HG03460 (cell line): ENCODE measurements around the gene UBR1.

Experiments
- ATAC-seq: cut with Tn5 transposase; IDR thresholded peaks from one replicate; pipeline ENCODE4 v1.9.1; 2021; ENCODE audit not compliant: unreplicated experiment

Gene UBR1

DNA sequence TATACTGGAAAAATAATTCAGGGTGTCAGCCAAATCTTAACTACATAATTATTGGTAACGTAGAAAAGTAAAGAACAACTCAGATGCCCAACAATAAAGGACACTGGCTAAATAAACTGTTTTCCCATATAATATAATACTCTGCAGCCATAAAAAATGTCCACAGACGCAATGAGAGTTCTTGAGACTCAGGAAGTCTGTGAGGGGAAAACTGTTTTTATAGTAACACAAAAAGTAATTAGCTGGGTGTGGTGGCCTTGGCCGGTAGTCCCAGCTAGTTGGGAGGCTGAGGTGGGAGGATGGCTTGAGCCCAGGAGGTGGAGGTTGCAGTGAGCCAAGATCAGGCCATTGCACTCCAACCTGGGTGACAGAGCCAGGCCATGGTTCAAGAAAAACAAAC lies 5.5 kb upstream of the UBR1 start:
- ATAC-seq, result no peak

DNA sequence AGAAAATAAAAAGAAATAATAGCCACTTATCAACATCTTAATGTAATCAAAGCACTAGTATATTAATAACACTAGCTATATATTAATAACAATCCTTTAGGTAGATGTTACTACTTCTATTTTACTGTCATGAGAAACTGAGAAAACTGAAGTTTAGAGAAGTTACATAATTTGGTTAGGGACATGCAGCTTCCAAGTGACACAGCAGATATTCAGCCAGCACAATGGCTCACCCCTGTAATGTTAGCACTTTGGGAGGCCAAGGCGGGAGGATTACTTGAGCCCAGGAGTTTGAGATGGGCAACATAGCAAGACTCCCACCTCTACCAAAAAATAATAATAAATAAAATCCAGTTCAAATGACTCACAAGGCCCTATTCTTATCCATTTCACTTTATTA lies 1.9 kb upstream of the UBR1 start:
- no peak for ATAC-seq

DNA sequence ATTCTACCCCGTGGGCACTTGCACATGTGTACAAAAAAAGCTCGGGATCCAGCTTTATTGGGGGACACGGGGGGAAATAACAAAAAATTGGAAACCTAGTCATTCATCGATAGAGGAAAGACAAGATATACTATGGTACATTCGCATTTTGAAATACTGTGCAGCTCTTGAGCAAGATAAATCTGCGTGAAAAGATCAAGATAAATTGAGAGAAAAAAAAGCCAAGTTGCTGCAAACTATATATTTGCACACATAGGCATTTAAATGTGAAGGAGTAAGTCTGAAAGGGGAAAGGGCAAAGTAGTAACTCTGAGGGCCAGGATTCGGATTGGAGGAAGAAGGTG lies 620 bp upstream of the UBR1 start:
- no peak for ATAC-seq

DNA sequence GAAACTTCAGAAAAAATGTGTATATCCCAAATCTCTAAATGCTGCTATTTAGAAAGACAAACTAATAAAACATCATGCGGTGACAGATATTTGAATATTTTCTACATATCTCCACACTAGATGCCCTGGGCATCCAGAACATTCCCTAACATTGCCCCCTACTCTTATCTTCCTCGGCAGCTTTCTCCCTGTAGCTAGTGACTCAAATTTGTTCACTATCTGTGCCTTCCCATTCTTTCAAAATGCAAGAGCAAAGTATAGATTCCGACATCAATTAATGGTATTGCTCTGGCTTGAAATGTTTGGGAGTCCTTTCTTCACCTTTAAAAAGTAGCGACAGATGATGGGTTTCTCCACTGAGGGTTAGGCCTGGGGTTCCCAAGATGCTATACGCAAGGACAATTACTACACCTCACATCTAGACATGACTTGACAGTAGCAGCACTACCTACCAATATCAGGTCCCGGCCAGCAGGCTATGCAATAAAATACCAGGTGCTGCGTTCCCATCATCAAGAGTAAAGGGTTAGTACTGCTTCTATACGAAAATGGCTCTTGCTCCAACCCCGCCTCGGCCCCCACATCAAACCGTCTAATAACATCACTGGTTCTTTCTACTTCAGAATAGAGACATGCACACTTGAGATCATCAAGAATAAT lies 631 bp downstream of the UBR1 start:
- peak; percentile 11 for ATAC-seq

DNA sequence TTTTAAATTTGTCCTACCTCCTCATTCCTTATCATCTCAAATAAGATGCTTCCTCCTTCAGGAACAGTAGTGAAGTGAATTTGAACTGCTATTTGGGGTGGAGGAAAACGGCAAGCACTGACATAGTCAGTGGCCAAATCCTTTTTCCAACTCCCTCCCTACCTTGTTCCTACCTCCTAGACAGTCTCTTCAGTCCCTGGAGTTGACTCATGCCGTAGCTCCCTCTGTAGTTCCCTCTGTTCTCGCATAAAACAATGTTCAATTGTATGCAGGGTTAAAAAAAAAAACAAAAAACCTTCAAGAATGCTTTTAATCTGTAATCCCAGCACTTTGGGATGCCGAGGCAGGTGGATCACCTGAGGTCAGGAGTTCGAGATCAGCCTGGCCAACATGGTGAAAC lies 1.4 kb downstream of the UBR1 start:
- ATAC-seq, result no peak

DNA sequence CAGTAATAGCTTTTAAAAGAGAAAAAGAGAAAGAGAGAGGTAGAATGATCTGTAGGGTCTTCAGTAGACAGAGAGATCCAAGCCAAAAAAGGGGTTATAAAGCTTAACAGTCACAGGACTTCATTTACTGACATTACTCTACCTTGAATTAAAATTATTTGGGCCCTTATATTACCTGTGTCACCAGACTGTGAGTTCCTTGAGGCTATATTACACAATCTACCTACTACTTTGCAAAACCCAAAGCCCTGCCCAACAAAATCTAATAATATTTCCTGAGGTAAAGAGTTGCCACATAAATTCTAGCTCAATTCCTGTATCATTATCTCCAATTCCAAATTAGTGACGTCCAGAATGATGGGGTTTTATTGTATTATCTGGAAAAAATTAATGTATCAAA lies 1.9 kb downstream of the UBR1 start:
- ATAC-seq, result no peak

DNA sequence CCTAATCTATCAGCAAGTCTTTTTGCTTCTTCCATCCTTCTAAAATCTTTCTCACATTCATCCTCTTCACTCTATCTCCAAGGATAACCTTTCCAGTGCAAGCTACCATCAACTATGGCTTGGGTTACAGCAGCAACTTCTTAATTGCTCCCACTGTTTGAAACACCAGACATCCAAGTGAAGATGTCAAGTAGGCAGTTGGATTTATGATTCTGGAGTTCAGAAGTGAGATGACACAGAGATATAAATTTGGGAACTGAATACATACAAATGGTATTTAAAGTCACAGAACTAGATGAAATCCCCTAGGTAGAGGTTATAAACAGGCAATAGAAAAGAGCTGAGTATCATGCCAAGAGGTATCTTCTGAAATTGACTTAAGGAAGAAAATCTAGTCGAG lies 3.7 kb downstream of the UBR1 start:
- ATAC-seq, result no peak

DNA sequence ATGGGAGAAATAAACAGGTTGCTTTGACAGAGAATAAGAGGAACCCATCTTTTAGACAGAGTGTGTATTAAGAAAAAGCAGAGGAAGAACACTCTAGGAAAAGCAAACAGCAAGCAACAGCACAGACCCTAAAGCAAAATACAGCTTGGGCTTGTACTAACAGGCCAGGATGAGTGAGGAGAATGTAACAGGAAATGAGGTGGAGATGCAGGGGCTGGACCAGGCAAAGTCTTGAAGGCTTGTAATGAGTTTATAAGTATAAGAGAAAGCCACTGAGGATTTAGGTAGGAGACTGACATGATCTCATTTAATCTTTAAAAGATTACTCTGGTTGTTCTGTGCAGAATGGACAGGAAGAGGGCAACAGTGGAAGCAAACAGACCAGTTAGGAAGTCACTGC lies 4.9 kb downstream of the UBR1 start:
- no peak for ATAC-seq

DNA sequence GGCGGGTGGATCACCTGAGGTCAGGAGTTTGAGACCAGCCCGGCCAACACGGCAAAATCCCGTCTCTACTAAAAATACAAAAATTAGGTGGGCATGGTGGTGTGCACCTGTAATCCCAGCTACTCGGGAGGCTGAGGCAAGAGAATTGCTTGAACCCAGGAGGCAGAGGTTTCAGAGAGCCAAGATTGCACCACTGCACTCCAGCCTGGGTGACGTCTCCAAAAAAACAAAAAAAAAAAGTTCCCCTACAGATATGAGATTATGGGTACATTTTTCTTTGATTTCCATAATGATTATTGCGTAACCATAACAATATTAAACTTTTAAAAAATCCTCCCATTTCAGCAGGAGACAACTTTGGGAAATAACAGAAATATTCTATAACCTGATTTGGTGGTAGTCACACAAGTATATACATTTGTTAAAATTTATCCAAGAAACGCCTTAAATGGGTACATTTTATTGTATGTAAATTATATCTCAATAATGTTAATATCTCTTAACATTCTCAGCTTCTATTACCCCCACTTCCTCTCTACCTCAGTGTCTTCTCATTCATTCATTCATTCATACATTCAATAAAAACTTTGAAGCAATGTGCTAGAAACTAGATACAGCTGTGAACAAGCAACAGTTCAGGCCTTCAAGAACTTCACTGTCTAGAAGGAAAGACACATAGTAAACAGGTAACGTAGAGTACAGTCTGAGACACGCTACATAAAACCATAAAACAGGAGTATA lies 6.6 kb downstream of the UBR1 start:
- ATAC-seq, result no peak

DNA sequence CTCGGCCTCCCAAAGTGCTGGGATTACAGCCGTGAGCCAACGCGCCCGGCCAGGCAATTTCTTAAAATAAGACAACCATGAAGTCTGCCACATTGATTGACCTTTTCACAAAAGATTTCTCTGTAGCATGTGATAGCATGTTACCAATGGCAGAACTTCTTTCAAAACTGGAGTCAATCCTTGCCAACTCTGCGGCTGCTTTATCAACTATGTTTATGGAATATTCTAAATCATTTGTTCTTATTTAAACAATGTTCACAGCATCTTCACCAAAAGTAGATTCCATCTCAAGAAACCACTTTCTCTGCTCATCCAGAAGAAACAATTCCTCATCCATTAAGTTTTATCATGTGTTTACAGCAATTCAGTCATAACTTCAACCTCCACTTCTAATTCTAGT lies 9.4 kb downstream of the UBR1 start:
- no peak for ATAC-seq

DNA sequence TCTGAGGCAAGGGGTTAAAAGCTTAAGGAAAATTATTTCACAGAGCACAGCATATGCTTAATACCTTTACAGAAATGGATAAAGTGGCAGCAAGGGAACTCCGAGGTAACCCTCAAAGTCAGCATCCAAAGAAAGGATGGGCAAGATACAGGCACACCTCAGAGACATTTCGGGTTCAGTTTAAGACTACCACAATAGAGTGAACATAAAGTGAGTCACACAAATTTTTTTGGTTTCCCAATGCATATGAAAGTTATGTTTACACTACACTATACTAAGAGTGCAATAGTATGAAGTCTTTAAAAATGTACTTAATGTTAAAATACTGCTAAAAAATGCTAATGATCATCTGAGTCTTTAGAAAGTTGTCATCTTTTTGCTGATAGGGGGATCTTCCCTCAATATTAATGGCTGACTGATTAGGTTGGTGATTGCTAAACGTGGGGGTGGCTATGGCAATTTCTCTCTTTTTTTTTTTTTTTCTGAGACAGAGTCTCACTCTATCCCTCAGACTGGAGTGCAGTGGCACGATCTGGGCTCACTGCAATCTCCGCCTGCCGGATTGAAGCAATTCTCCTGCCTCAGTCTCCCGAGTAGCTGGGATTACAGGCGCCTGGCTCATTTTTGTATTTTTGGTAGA lies 10.0 kb downstream of the UBR1 start:
- ATAC-seq, result no peak

DNA sequence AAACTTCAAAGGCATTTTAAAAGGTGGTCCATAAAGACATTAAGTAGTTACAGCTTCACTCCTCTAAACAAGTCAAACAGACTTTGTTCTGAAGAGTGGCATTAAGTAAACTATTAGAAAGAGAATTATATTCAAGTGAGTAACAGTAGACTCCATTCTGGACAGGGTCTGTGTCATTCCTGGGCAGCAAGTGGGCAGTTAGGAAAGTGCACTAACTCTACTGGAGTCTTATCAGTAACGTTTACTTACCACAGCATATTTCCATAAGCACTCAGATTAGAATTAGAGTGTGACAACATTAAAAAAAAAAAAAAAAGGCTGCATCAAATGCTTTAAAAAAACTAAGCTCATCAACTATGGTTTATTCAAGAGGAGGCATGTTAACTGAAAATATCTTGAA lies 10.6 kb downstream of the UBR1 start:
- no peak for ATAC-seq

DNA sequence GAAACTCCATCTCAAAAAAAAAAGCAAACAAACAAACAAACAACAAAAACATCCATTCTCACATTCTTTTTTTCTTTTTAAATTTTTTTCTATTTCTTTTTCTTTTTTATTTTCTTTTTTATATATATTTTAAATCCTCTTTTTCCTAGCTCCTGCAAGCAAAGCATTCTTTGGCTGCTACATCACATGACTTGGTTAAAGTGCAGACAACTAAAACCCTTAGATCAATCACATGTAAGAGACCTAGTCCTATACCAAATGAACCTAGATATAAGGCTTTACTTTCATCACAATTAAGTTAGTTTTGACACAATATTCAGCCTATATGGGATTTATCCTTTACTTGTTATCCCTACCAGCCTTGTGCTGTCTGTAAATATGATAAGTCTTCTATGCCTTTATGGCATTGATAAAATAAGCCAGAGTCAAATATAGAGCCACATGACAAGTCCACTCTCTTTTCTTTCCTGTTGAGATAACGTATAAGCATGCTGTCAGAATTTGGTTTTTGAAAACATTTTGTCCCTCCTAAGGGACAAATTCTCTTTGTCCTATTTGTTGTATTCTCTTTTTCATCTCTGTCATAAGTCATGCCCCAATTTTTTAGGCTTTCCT lies 11.3 kb downstream of the UBR1 start:
- ATAC-seq, result no peak

DNA sequence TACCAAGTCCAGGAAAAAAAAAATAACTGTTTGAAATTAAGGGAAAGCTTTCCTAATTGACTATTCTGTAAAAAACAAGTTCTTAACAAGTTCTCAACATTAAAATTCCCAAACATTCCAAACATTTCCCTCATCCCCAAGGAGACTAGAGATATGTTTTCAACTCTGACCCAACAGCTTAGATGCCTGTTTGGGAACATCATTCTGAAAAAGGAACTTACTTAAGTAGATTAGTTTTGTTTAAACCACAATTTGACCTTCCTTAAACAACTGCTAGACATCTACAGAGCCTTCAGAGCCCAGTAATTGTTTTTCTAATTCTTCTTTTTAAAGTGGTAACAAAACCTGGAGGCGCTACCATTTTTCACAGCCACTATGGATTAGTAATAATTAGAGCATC lies 12.8 kb downstream of the UBR1 start:
- ATAC-seq, result no peak

DNA sequence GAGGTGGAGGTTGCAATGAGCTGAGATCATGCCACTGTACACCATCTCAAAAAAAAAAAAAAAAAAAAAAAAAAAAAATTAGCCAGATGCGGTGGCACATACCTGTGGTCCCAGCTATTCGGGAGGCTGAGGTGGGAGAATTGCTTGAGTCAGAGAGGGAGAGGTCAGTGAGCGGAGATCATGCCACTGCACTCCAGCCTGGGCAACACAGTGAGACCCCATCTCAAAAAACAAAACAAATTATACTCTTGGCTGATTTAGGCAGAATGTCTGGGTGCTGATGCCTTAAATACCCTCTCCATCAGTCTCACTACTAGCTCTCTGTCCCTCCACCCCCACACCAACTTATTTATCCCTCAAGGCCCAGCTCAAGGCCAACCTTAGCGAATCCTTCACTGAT lies 14.0 kb downstream of the UBR1 start:
- ATAC-seq, result no peak

DNA sequence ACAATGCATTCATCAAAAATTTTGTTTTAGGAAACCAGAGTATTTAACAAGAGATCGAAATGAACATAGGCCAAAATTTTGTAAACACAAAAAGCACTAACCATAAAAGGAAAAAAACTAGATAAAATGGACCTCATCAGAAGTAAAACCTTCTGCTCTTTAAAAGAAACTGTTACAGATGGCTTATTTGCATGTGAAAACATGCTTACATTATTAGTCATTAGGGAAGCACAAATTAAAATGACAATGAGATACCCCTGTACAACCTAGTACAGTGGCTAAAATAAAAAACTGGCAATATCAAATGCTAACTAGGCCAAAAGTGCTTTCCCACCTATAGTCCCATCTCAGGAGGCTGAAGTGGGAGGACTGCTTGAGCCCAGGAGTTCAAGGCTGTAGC lies 19.3 kb downstream of the UBR1 start:
- no peak for ATAC-seq

DNA sequence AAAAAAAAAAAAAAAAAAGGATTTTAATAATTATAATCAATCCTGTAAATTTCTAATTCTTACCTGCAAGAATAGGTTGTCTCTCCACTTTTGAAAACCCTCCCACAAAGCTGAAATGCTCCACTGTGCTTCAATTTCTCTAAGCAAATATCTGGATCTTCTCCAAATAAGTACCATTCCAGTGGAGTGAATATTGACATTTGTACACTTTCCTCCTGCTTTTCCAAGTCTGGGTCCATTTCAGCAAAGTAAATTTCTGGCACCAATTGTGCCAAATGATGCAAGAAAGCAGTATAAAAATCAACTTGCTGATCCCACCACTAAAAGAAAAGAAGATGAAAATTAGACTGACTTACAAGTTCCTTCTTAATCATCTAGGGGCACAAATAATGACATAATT lies 19.9 kb downstream of the UBR1 start:
- no peak for ATAC-seq

DNA sequence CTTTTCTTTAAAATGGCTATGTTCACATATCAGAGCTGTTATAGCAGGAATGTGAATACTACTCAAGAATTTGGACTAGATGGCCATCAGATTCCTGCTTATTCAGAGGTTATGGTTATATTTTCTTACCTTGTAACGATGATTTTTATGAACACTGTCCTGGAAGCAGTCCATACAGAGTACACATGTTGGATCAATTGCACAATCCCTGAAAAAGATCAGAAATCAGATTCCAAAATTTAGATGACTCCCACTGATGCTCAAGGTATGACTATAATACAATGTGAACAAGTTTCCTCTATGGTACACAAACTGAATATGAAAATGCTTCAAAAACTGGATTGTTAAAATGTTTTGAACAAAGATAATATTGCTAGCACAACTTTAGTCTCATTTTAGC lies 23.3 kb downstream of the UBR1 start:
- ATAC-seq, result no peak

DNA sequence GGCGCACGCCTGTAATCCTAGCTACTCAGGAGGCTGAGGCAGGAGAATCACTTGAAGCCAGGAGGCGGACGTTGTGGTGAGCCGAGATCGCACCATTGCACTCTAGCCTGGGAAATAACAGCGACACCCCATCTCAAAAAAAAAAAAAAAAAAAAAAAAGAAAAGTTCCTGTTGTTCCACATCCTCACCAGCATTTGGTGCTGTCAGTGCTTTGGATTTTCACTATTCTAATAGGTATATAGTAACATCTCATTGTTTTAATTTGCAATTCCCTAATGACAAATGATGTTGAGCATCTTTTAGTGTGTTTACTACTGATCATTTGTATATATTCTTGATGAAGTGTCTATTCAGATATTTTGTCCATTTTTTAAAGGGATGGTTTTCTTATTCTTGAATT lies 24.6 kb downstream of the UBR1 start:
- no peak for ATAC-seq

DNA sequence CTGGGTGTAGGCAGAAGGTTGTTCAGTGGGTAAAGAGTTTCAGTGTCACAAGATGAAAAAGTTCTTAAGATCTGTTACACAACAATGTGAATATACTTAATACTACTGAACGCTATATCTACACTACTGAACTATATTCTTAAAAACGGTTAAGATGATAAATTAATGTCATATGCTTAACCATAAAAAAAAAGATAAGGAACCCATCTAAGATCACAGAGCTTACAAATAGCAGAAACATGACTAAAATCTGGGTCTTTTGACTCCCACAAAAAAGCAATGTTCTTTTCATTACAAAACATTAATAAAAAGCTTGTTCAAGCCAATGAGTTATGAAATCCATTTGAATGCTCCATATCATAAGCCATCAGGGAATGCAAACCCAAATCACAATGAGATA lies 34.4 kb downstream of the UBR1 start:
- no peak for ATAC-seq

DNA sequence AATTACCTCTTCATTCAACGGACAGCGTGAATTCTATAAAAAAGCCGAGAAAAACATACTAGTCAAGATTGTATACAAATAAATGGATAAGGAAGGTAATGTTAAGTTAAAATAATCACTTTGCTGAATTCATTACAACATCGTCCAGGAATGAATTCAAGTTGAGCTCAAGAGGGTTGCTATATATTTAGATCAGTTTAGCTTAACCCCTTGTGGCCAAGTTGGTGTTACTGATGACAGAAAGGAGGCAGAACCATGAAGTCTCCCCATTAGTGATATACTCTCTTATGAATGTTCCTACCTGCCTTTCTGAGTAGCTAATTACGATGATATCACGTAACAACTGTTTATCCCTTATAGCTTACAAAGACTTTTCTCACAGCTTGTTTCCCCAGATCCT lies 34.9 kb downstream of the UBR1 start:
- ATAC-seq, result no peak

DNA sequence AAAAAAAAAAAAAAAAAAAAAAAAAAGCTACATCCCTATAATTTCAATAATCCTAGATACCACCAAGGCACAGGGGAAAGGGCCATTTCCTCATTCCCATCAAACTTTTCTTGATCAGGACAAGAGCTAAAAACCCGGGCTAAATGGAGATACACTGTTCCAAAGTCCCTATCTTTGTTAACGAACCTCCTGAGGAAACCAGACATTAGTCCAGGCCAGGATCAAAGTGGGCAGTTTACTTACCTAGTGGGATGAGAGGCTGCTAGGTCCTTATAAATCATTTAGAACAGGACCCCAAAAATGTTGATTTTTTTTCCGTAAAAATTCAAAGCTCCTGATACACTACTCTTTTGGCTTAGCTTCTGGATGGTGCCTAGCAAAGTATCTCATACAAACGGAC lies 35.6 kb downstream of the UBR1 start:
- no peak for ATAC-seq
